Ramos (cell line): ENCODE results near the gene FLRT1.

Source experiments
- in situ Hi-C: fragments of 300-500 bp; cut with MboI; formaldehyde crosslinking; loops from one replicate; pipeline ENCODE4 v1.14.3; 2022; ENCODE audit warnings: low sequenced_read_pairs; ENCODE audit not compliant: unreplicated experiment

FLRT1 gene

GRCh38 chr11:64003807-64004589 is 31.7 kb upstream of the FLRT1 start:
- in situ Hi-C loops = loop anchor here (5.0 kb wide), 1 partner anchor 143 kb away; no protein-coding TSS in a partner anchor

- in situ Hi-C loops = loop anchor here (5.0 kb wide), 1 partner anchor 143 kb away; no protein-coding TSS in a partner anchor
Observed at GRCh38 chr11:64004590-64004984, 31.1 kb upstream of the FLRT1 start.

DNA sequence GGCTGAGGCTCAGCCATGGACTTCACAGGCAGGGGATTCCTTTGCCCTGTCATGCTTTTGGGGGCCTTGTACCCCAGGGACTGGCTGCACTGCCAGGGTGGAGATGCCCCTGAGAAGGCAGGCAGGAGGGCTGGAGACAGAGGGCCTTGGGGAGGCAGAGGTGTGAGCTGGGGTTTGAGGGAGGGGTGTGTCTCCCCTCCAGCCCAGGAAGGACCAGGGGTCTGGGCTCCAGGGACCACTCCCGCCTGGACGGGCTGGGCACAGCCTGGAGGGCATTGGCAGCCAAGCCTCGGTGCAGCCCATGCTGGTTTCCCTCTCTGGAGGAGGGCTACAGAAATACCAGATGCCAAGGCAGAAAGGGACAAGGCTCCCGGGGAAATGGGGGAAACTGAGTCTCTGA is 30.0 kb upstream of the FLRT1 start:
- in situ Hi-C loops = no loop called here

- in situ Hi-C loops = no loop called here
Observed at GRCh38 chr11:64006398-64006797, 29.3 kb upstream of the FLRT1 start.

- in situ Hi-C loops = no loop called here
Observed at GRCh38 chr11:64007160-64007628, 28.5 kb upstream of the FLRT1 start.

DNA sequence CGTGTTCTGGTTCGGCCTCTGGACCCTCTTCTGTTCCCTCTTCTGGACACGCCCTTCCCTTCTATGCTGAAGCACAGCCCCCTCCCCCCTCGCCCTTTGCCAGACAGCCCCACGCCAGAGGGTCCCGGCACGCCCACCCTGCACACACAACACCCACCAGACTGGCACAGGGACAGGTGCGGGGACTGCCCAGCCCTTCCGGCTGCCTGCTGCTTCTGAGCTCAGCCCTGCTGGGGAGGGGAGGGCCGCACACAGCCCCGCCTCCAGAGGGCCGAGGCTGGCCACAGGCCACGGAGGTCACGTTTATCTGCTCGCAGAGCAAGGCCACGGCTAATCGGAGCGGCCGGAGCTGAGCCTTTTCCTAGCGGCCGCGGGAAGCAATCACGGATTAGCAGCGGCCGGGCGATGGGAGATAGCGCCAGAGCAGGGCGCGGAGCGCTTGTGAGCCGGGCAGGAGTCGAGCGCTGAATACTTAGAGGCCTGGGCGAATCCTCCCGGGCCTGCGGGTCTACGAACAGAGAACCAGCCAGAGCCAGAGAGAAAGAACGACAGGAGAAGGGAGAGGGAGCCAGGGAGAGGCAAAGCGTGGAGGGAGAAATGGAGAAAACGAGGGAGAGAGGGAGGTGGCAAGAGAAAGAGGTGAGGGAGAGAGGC is 28.0 kb upstream of the FLRT1 start:
- in situ Hi-C loops = no loop called here

DNA sequence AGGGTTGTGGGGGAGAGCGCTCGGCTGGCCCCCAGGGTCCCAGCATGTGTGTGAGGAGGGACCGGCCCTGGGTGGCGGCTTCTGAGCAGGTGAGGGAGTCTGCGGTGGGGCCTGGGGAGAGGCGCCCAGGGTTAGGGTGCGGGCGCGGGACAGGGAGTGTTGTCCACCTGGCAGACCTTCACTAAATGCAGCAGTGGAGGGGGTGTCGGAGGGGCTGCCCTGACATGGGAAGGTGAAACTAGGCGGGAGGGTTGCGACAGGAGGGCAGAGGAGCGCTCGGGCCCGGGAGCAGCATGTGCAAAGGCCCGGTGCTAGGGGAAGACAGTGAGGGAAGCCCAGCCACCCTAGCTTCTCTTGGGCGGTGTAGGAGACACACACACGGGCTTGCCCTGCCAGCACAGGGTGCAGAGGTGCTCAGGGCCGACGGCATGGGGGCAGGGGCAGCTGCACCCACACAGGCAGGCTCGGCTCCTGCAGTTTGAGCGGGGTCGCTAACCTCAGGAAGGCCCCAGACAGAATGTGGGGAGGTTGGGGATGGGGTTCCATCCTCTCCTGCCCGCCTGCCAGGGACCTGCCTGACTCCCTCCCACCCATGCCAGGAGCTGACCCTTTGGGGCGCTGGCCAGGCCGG is 27.3 kb upstream of the FLRT1 start:
- in situ Hi-C loops = no loop called here

GRCh38 chr11:64008914-64009633 is 26.7 kb upstream of the FLRT1 start:
- in situ Hi-C loops = no loop called here

GRCh38 chr11:64009710-64010109 is 26.0 kb upstream of the FLRT1 start:
- in situ Hi-C loops = no loop called here

DNA sequence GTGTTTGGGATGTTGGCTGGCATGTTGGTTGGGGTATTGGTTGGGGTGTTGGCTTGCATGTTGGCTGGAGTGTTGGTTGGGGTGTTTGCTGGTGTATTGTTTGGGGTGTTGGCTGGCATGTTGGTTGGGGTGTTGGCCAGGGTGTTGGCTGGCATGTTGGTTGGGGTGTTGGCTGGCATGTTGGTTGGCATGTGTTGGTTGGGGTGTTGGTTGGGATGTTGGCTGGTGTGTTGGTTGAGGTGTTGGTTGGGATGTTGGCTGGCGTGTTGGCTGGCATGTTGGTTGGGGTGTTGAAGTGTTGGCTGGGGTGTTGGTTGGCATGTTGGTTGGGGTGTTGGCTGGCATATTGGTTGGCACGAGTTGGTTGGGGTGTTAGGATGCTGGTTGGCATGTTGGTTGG is 24.9 kb upstream of the FLRT1 start:
- in situ Hi-C loops = no loop called here

- in situ Hi-C loops = no loop called here
Observed at GRCh38 chr11:64011371-64011770, 24.4 kb upstream of the FLRT1 start.

- in situ Hi-C loops = no loop called here
Observed at GRCh38 chr11:64013141-64013896, 22.4 kb upstream of the FLRT1 start.

DNA sequence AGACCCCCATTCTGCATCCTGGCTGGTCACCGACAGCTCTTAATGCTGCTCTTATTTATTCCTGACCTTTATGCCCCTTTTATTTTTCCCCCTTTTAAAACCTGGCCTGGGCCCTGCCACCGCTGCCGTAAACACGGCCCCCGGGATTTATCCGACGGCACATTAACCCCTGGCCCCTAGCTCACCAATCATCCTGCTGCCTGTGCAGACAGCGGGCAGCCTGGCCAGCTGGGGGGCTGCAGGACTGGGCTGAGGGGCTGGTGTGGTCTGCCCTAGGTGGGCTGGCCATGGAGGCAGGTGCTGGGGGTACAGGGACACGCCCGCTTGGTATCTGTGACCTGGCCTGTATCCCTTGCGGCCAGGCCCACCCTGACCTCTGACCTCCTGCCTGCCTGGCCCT is 21.4 kb upstream of the FLRT1 start:
- in situ Hi-C loops = no loop called here

DNA sequence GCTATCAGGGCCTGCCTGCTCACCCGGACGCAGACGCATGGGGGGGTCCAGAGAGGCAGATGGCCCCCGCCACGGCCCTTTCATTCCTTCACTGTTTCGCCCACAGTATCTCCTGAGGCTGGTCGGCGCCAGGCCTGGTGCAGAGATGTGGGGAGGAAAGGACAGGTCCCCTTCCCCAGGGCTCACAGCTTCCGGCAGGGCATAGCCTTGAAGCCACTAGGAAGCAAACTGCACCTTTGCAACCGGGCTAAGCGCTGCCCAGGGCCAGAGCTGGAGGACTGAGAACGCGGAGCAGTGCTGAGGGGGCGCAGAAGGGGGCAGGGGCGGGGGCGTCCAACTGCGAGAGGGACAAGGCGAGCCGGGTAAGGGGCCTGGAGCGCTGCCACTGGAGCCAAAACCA is 20.2 kb upstream of the FLRT1 start:
- in situ Hi-C loops = no loop called here

DNA sequence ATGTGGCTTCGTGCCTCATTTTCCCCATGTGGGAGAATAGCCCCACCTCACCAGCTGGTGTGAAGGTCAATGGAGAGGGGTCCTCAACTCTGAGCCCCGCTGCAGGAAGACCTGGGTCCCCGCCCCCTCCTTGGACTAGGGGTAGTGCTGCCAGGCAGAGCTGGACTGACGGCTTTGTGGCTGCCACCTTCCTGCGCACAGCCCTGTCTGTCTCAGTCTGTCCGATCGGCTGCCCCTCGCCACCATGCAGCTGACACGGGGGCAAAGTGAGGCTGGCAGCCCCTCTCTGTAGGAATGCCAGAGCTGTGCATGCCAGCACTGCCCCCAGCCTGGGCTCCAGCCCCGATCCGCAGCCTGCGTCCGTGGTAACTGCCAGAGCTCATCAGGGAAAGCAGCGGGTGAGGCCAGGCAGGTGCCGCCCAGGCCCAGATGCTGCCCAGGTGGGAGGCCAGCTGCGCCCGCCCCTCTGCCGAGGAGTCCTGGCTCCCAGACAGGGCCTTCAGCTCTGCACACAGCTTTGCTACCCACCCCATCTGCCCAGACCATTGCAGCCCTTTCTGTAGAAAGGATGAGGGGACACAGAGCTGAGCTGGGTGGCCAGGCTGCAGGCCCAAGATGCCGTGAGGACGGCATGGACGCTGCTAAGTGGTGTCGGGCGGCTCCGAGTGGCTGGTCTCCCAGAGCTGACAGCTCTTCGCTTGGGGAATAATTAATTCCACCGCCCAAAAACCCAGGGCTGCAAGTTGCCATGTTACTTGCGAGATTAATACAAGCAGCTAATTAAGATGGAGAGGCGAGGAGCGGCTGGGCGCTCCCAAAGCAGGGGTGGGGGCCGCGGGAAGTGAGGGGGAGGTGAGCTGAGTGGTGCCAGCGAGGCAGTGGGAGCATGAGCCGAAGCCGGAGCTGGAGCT is 19.5 kb upstream of the FLRT1 start:
- in situ Hi-C loops = no loop called here

GRCh38 chr11:64017945-64018224 is 17.8 kb upstream of the FLRT1 start:
- in situ Hi-C loops = no loop called here

GRCh38 chr11:64018310-64018709 is 17.4 kb upstream of the FLRT1 start:
- in situ Hi-C loops = no loop called here

GRCh38 chr11:64019106-64020037 is 16.4 kb upstream of the FLRT1 start:
- in situ Hi-C loops = no loop called here
